SK-N-MC (cell line): ENCODE measurements around the gene GPR63.

Experiments used
- EZH2 ChIP-seq: fragments of 200-600 bp; sonication (generic); IDR thresholded peaks from one replicate; pipeline ENCODE4 v1.6.1; 2017; ENCODE audit warnings: antibody characterized with exemption
- POLR2AphosphoS5 ChIP-seq: IDR thresholded peaks from 2 replicates; pipeline ENCODE4 v1.6.1; 2012; ENCODE audit warnings: mild to moderate bottlenecking, low read depth, low read length, borderline replicate concordance

DNA sequence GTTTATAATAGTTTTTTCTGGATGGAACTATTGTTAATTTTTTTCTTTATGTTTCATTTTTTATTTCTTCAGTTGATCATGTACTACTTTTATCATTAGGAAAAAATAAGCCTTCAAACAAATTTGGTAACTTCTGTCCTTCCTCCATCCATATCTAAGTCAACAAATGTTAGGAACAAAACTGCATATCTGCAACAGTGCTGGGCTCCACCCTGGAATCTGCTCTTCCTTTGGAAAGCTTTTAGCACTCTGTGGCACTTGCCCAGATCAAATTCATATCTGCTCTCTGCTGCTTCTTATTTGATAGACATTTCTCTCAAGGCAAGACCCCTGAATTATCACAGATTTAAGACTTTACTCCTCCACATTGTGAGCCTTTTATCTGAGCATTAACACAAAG is 24.3 kb upstream of the GPR63 start:
- TF ChIP-seq EZH2 (no peak), POLR2AphosphoS5 (no peak)
